SK-N-MC (cell line): ENCODE data around the gene FNDC5.

Source experiments
- DNase-seq: peaks from one replicate; pipeline ENCODE4 v3.0.0-alpha.2; 2011; ENCODE audit warnings: low read depth, low spot score
- H3K27ac ChIP-seq: fragments of 200-600 bp; sonication (generic); 2 replicates; pipeline ENCODE4 v1.5.1; 2016; ENCODE audit warnings: mixed run types
- H3K36me3 ChIP-seq: fragments of 200-600 bp; sonication (generic); 2 replicates; pipeline ENCODE4 v1.6.1; 2017; ENCODE audit warnings: antibody characterized with exemption, low read length, mixed read lengths; ENCODE audit not compliant: insufficient read depth
- H3K4me3 ChIP-seq: fragments of 200-600 bp; sonication (generic); 2 replicates; pipeline ENCODE4 v1.5.1; 2016
- H3K9ac ChIP-seq: fragments of 200-600 bp; sonication (generic); 2 replicates; pipeline ENCODE4 v1.8.0; 2017; ENCODE audit warnings: mixed run types, mixed read lengths; ENCODE audit not compliant: insufficient read length
- H3K9me3 ChIP-seq: fragments of 200-600 bp; sonication (generic); 2 replicates; pipeline ENCODE4 v1.6.1; 2017; ENCODE audit warnings: low read depth, mild to moderate bottlenecking, antibody characterized with exemption, low read length, moderate library complexity, mixed read lengths
- EZH2 ChIP-seq: fragments of 200-600 bp; sonication (generic); IDR thresholded peaks from one replicate; pipeline ENCODE4 v1.6.1; 2017; ENCODE audit warnings: antibody characterized with exemption
- FOXP2 ChIP-seq: optimal IDR thresholded peaks from 2 replicates; pipeline ENCODE3; 2011; ENCODE audit warnings: mild to moderate bottlenecking, moderate library complexity; ENCODE audit not compliant: insufficient read depth; ENCODE audit errors: extremely low read length, control extremely low read depth
- POLR2AphosphoS5 ChIP-seq: IDR thresholded peaks from 2 replicates; pipeline ENCODE4 v1.6.1; 2012; ENCODE audit warnings: mild to moderate bottlenecking, low read depth, low read length, borderline replicate concordance

The FNDC5 gene

DNA sequence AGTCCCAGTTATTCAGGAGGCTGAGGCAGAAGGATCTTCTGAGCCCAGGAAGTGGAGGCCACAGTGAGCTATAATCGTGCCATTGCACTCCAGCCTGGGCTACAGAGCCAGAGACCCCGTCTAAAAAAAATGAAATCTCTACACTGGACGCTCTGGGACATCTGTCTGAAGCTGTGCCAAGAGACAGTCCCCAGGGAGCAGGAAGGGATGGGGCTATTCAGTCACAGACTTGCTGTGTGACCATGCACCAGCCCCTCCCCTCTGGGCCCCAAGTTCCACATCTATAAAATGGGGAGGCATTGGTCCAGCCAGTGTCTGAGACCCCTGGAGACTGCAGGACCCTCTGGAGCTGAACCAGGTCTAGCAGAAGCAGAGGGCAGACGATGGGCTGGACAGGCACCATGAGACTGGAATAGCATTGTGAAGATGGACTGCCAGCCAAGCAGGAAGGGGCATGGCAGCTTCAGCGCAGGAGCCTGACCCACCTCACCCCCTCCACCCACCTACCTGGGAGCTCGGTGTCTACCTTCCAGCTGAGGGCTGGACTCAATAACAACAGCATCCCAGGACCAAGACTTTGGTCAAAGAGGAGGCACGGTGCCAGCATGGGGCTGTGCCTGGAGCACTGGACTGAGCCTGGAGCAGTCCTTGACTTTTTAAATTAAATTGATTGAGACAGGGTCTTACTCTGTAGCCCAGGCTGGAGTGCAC, 29.0 kb upstream of the FNDC5 start:
- Histone ChIP-seq H3K9ac (no peak overlapping the region), H3K27ac (no peak overlapping the region), H3K9me3 (no peaks in the 10 kb centered on the region), H3K36me3 (no peaks in the 10 kb centered on the region), H3K4me3 (no peak overlapping the region)
- TF ChIP-seq EZH2 (no peak), POLR2AphosphoS5 (no peak), FOXP2 (no peak)
- DNase-seq: no peak

- H3K9ac ChIP-seq: no peak overlapping the region
- H3K27ac ChIP-seq: no peak overlapping the region
- H3K9me3 ChIP-seq: no peaks in the 10 kb centered on the region
- DNase-seq: no peak
- no peak for TF ChIP-seq POLR2AphosphoS5
- no peak for TF ChIP-seq EZH2
- no peak for TF ChIP-seq FOXP2
- H3K4me3 ChIP-seq: no peak overlapping the region
- no peaks in the 10 kb centered on the region for H3K36me3 ChIP-seq
These were observed 28.2 kb upstream of the FNDC5 start for GRCh38 chr1:32898958-32899357.

GRCh38 chr1:32898056-32898455, 27.3 kb upstream of the FNDC5 start:
- no peak for DNase-seq
- Histone ChIP-seq H3K9ac (no peak overlapping the region), H3K4me3 (no peak overlapping the region), H3K27ac (no peak overlapping the region), H3K36me3 (no peaks in the 10 kb centered on the region), H3K9me3 (no peaks in the 10 kb centered on the region)
- TF ChIP-seq POLR2AphosphoS5 (no peak), FOXP2 (no peak), EZH2 (no peak)

DNA sequence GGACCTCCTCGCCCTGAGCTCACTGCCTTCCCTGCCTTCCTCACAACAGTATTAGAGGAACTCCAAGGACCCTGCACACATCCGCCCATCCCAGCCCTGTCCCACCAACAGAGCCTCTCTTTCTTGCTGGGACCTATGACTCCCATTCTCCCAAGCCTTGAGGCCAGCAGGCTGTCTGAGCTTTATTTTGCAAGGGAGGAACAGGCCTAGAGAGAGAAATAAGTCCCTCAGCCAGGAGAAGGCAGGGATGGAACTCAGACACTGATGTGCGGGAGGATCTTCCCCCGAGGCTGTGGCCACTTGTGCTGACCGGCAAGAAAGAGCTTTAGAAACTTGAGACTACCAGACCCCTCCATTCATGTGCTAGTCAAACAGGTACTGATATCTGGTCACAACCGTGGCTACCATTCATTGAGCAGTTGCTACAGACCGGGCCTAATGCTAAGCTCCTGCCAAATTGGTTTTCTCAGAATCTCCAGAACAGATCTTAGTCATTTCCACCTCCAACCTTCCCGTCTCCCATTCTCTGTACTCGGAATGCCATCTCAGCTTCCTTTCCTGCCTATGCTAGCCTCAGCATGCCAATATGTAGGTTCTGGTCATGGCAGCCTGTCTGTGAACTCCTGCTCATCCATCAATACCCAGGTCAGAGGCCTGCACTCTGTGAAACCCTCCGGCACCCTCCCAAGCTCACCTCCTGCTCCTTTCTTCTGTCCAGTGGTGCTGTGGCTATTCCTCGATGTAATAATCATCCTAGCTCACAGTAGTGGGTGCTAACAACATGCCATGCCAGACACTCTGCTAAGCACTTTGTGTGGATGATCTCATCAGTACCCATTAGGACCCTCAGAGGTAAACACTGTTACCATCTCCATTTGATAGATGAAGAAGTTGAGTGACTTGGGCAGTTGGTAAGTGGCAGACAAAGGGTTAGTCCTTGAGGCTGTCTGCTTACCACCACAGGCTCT, 26.7 kb upstream of the FNDC5 start:
- Histone ChIP-seq H3K9me3 (no peaks in the 10 kb centered on the region), H3K27ac (no peak overlapping the region; the same call in 1 of the 2 replicates), H3K4me3 (no peak overlapping the region), H3K36me3 (no peaks in the 10 kb centered on the region), H3K9ac (no peak overlapping the region)
- TF ChIP-seq EZH2 (no peak), POLR2AphosphoS5 (no peak), FOXP2 (no peak)
- DNase-seq: no peak

DNA sequence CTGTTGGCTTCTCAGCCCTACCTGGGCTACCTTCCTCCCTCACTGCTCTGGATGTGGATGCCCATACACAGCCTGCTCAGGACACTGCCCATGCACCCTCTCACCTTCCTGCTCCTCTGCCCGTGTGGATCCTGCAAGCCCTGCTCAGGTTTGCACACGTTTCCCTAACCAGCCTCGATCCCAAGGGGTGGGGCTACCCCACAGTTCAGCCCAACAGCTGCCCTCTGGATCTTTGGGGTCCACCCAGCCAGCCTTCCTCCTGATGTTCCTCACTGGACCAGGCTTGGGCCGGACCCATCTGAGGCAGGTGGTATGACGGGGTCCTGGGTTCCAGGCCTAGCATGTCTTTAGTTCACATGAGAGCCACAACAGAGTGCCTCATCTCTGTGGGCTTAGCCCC, 25.7 kb upstream of the FNDC5 start:
- no peaks in the 10 kb centered on the region for H3K36me3 ChIP-seq
- DNase-seq: no peak
- no peak overlapping the region; the same call in 1 of the 2 replicates for H3K27ac ChIP-seq
- no peak overlapping the region for H3K9ac ChIP-seq
- H3K9me3 ChIP-seq: no peaks in the 10 kb centered on the region
- TF ChIP-seq FOXP2 (no peak), POLR2AphosphoS5 (no peak), EZH2 (no peak)
- H3K4me3 ChIP-seq: no peak overlapping the region

DNA sequence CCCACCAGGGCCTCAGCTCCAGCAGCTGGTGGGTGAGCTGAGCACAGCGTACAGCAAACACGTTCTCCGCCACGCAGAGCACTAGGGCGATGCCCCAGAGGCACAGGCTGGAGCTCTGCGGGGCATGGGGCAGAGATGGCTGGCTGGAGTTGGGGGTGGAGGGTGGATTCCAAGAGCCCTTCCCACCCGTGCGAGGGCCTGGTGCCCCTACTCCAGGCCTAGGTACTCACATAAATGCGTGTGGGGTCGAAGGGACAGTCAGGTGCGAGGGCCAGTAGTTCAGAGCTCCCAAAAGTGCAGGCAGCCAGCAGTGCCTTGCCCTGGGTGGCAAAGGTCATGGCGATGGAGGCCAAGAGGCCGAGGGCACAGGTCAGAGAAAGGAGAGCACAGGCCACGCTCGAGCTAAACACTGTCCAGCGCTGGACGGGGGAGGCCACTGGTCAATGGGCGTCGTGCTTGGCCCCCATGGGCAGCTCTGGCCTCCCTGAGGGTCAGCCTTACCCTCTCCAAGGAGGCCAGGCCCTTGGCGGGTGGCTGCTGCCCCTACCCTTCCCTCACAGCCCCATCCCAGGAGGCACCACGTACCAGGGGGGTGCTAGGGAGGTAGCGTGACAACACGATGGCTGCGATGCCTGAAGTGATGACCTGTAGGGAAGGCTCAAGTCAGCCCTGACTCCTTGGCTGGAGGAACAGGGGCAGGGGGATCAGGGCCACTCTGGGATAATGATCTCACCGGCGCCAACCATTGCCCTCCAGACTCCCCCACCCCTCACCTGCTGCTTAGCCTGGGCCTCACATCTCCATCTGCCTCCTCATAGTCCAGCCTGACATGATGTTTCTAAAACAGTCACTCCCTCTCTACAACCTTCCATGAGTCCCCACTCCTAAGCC, 24.9 kb upstream of the FNDC5 start:
- DNase-seq: no peak
- Histone ChIP-seq H3K27ac (no peak overlapping the region), H3K36me3 (no peaks in the 10 kb centered on the region), H3K9ac (no peak overlapping the region), H3K9me3 (no peaks in the 10 kb centered on the region), H3K4me3 (no peak overlapping the region)
- TF ChIP-seq EZH2: no peak
- TF ChIP-seq POLR2AphosphoS5: no peak
- TF ChIP-seq FOXP2: no peak

DNA sequence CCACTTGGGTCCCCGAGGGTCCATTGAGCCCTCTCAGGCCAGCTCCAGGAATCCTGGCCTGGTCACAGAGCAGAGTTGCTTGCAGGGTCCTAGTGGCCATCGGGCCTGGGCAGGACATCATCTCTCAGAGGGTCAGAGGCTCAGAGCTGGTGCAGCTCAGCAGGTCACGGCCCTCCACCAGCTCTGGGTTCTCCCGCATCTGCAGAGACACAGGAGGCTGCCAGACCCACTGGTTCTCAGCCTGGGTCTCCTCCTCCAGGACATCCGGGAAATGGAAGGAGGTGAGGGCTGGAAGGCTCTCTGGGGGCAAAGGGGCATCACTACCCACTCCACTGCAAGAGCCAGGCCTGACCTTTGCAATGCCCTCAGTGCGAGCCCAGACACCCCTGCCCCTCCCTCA, 24.0 kb upstream of the FNDC5 start:
- DNase-seq: no peak
- TF ChIP-seq EZH2 (no peak), POLR2AphosphoS5 (no peak), FOXP2 (no peak)
- Histone ChIP-seq H3K4me3 (no peak overlapping the region), H3K27ac (no peak overlapping the region), H3K9ac (no peak overlapping the region), H3K36me3 (no peaks in the 10 kb centered on the region), H3K9me3 (no peaks in the 10 kb centered on the region)

- Histone ChIP-seq H3K27ac (no peak overlapping the region; the same call in 1 of the 2 replicates), H3K9me3 (no peaks in the 10 kb centered on the region), H3K9ac (no peak overlapping the region), H3K4me3 (peak overlapping the region; percentile 82), H3K36me3 (no peaks in the 10 kb centered on the region)
- peak; percentile 88 for TF ChIP-seq FOXP2
- TF ChIP-seq POLR2AphosphoS5: no peak
- peak; percentile 61 for DNase-seq
These were observed 23.4 kb upstream of the FNDC5 start for GRCh38 chr1:32894019-32894600.
